GM12878 (cell line): ENCODE measurements around the gene BCAR3.

Experiments used
- EZH2 ChIP-seq: IDR thresholded peaks from 2 replicates; pipeline ENCODE4 v1.6.1; 2012; ENCODE audit warnings: low read depth, mild to moderate bottlenecking, control low read depth, inconsistent platforms, low read length, borderline replicate concordance; ENCODE audit not compliant: control insufficient read depth
- HDAC6 ChIP-seq: fragments of 200-600 bp; sonication (generic); IDR thresholded peaks from one replicate; pipeline ENCODE4 v1.8.0; 2017; ENCODE audit warnings: antibody characterized with exemption; ENCODE audit not compliant: unreplicated experiment

GRCh38 chr1:93705892-93706500, 24.4 kb upstream of the BCAR3 start:
- no peak for TF ChIP-seq HDAC6
- no peak for TF ChIP-seq EZH2
